ENCODE measurements around the gene CDHR3. TPM values are rescaled to one million over a fixed set of nuclear protein-coding genes. Genes with fewer than 3 reads are reported as not detected.
"Not testable (repeated sequence)": the region's sequence is repeated elsewhere in the genome, so short reads cannot be mapped to it uniquely, and the experiment has no call there.

The CDHR3 gene
- total RNA-seq, 1 donor from 2014 or later, result 0.75 TPM

- intact Hi-C loops (cut with micrococcal nuclease), result no loop called here
- POLR2A ChIA-PET, result no interaction called here
- Mint-ChIP-seq H3K36me3 (ENCODE audit: low read depth) (no peaks in the 10 kb centered on the region), H3K27ac (no peak overlapping the region), H3K4me1 (no peaks in the 10 kb centered on the region), H3K27me3 (peaks cover 2% of the 10 kb centered on the region), H3K4me3 (no peak overlapping the region), H3K9me3 (peaks cover 3% of the 10 kb centered on the region)
- CTCF ChIA-PET, result no interaction called here
- TF ChIP-seq CTCF (IDR thresholded peaks at IDR 0.05), result no peak
- DNase-seq (no peak), ATAC-seq (ENCODE audit: low read depth) (no peak)
Measured at GRCh38 chr7:105945848-105946247, 17.2 kb upstream of the CDHR3 start.

- DNase-seq (no peak), ATAC-seq (ENCODE audit: low read depth) (no peak)
- H3K9me3 Mint-ChIP-seq, result peaks cover 5% of the 10 kb centered on the region
- H3K4me3 Mint-ChIP-seq, result no peak overlapping the region
- peaks cover 5% of the 10 kb centered on the region for H3K27me3 Mint-ChIP-seq
- no peak for TF ChIP-seq CTCF (IDR thresholded peaks at IDR 0.05)
- no peaks in the 10 kb centered on the region for H3K4me1 Mint-ChIP-seq
- ChIA-PET POLR2A (no interaction called here), CTCF (no interaction called here)
- H3K27ac Mint-ChIP-seq, result no peak overlapping the region
- intact Hi-C loops (cut with micrococcal nuclease), result no loop called here
- peaks cover 2% of the 10 kb centered on the region for H3K36me3 Mint-ChIP-seq (ENCODE audit: low read depth)
Measured at GRCh38 chr7:105951597-105951996, 11.5 kb upstream of the CDHR3 start.

- no peak for TF ChIP-seq CTCF (IDR thresholded peaks at IDR 0.05)
- Mint-ChIP-seq H3K9me3 (peaks cover 5% of the 10 kb centered on the region), H3K4me1 (no peaks in the 10 kb centered on the region), H3K27me3 (peaks cover 3% of the 10 kb centered on the region), H3K4me3 (no peak overlapping the region), H3K36me3 (ENCODE audit: low read depth) (peaks cover 2% of the 10 kb centered on the region), H3K27ac (no peak overlapping the region)
- CTCF ChIA-PET, result no interaction called here
- ATAC-seq (ENCODE audit: low read depth), result no peak
- DNase-seq, result no peak
- POLR2A ChIA-PET, result no interaction called here
- intact Hi-C loops (cut with micrococcal nuclease), result no loop called here
Measured at GRCh38 chr7:105952917-105953595, 10.0 kb upstream of the CDHR3 start.

GRCh38 chr7:105954711-105955110 lies 8.4 kb upstream of the CDHR3 start:
- ATAC-seq (ENCODE audit: low read depth) (no peak), DNase-seq (no peak)
- Mint-ChIP-seq H3K27me3 (peaks cover 3% of the 10 kb centered on the region), H3K4me3 (no peak overlapping the region), H3K9me3 (peaks cover 5% of the 10 kb centered on the region), H3K36me3 (ENCODE audit: low read depth) (peaks cover 2% of the 10 kb centered on the region), H3K27ac (no peak overlapping the region), H3K4me1 (no peaks in the 10 kb centered on the region)
- POLR2A ChIA-PET, result no interaction called here
- intact Hi-C loops (cut with micrococcal nuclease), result no loop called here
- CTCF ChIA-PET, result no interaction called here
- TF ChIP-seq CTCF (IDR thresholded peaks at IDR 0.05), result no peak

- H3K36me3 Mint-ChIP-seq (ENCODE audit: low read depth); H3K27me3 Mint-ChIP-seq; H3K27ac Mint-ChIP-seq; H3K4me3 Mint-ChIP-seq; intact Hi-C loops (cut with micrococcal nuclease); DNase-seq; ATAC-seq (ENCODE audit: low read depth); H3K4me1 Mint-ChIP-seq; CTCF ChIA-PET; H3K9me3 Mint-ChIP-seq: not testable (repeated sequence)
- POLR2A ChIA-PET, result interaction anchor here (0.6 kb wide), 1 partner anchor 679 kb away, joined by 5 read pairs; no protein-coding TSS in a partner anchor
Measured at GRCh38 chr7:105955651-105956466, 7.2 kb upstream of the CDHR3 start.
